Stimulated activated CD8-positive, alpha-beta memory T cell treated with anti-CD3 and anti-CD28 coated beads, Interleukin-2, amount 100 ng/mL, for 1 hour (primary cell): ENCODE data around the gene OR1J4.
"Not testable (repeated sequence)": the region's sequence is repeated elsewhere in the genome, so short reads cannot be mapped to it uniquely, and the experiment has no call there.

ENCODE experiments used
- DNase-seq, 2 donors: peaks; one replicate each; pipeline ENCODE4 v3.0.0-alpha.2; 2020; ENCODE audit warnings: low read depth in 2 of 2

OR1J4 gene

GRCh38 chr9:122518841-122519240 is at the start of gene OR1J4:
Gene OR1J4, plus strand, starts transcription at chr9:122519141. Its CDS starts 0 bp downstream, at chr9:122519141.
- DNase-seq = no peak

- no peak for DNase-seq
Observed at GRCh38 chr9:122474561-122474960, 44.4 kb upstream of the OR1J4 start.

GRCh38 chr9:122475717-122476116 is 43.2 kb upstream of the OR1J4 start:
- DNase-seq = no peak

GRCh38 chr9:122477346-122477745 is 41.6 kb upstream of the OR1J4 start:
- no peak for DNase-seq

GRCh38 chr9:122477826-122478225 is 41.1 kb upstream of the OR1J4 start, which contains the start of gene OR1J1:
Gene OR1J1, minus strand, starts transcription at chr9:122477926. Its CDS starts 0 bp downstream, at chr9:122477926.
- no peak for DNase-seq

- no peak for DNase-seq
Observed at GRCh38 chr9:122479062-122479461, 39.9 kb upstream of the OR1J4 start.

- no peak for DNase-seq
Observed at GRCh38 chr9:122498883-122499288, 20.1 kb upstream of the OR1J4 start.

GRCh38 chr9:122506964-122507363 is 12.0 kb upstream of the OR1J4 start:
- no peak for DNase-seq

- no peak for DNase-seq
Observed at GRCh38 chr9:122510502-122510901, 8.4 kb upstream of the OR1J4 start, which contains the start of gene OR1J2. Gene OR1J2, plus strand, starts transcription at chr9:122510802. Its CDS starts 0 bp downstream, at chr9:122510802.

GRCh38 chr9:122518226-122518625 is 715 bp upstream of the OR1J4 start:
- DNase-seq = no peak

- DNase-seq = no peak
Observed at GRCh38 chr9:122519376-122519775, 435 bp downstream of the OR1J4 start.

GRCh38 chr9:122526602-122527001 is 7.7 kb downstream of the OR1J4 start:
- DNase-seq = no peak

GRCh38 chr9:122527193-122527592 is 8.3 kb downstream of the OR1J4 start, which contains the start of gene OR1N1:
Gene OR1N1, minus strand, starts transcription at chr9:122527293. Its CDS starts 0 bp downstream, at chr9:122527293.
- no peak for DNase-seq

GRCh38 chr9:122531157-122531556 is 12.2 kb downstream of the OR1J4 start:
- not testable (repeated sequence) for DNase-seq

- DNase-seq = no peak
Observed at GRCh38 chr9:122536134-122536533, 17.2 kb downstream of the OR1J4 start.

- not testable (repeated sequence) for DNase-seq
Observed at GRCh38 chr9:122537066-122537465, 18.1 kb downstream of the OR1J4 start.

- DNase-seq = no peak
Observed at GRCh38 chr9:122538757-122539156, 19.8 kb downstream of the OR1J4 start.

- DNase-seq = no peak
Observed at GRCh38 chr9:122546196-122546595, 27.3 kb downstream of the OR1J4 start.

GRCh38 chr9:122551371-122551770 is 32.4 kb downstream of the OR1J4 start:
- no peak for DNase-seq

GRCh38 chr9:122552812-122553211 is 33.9 kb downstream of the OR1J4 start, which contains the start of gene OR1N2:
Gene OR1N2, plus strand, starts transcription at chr9:122553112. Its CDS starts 100 bp downstream, at chr9:122553212.
- DNase-seq = no peak

GRCh38 chr9:122561446-122561845 is 42.5 kb downstream of the OR1J4 start:
- DNase-seq = no peak

- DNase-seq = no peak
Observed at GRCh38 chr9:122562134-122562760, 43.3 kb downstream of the OR1J4 start.

GRCh38 chr9:122567901-122568300 is 49.0 kb downstream of the OR1J4 start:
- DNase-seq = no peak
